K562 (cell line): ENCODE data around the gene ZNF566. TPM values are rescaled to one million over a fixed set of nuclear protein-coding genes. Genes with fewer than 3 reads are reported as not detected.
A peak's percentile ranks its signal among the peaks of the same experiment; 100 is the strongest.

ENCODE experiments used
- ATF7 ChIP-seq: fragments of 450-650 bp; IDR thresholded peaks from 2 replicates; pipeline ENCODE4 v1.7.1; 2014; ENCODE audit warnings: mild to moderate bottlenecking, moderate library complexity
- BRD9 ChIP-seq: fragments of 450-650 bp; IDR thresholded peaks from 2 replicates; pipeline ENCODE4 v1.6.1; 2018; ENCODE audit warnings: low read depth; ENCODE audit not compliant: partially characterized antibody
- CBFA2T3 ChIP-seq: fragments of 450-650 bp; IDR thresholded peaks from 2 replicates; pipeline ENCODE4 v1.6.1; 2017
- CCNT2 ChIP-seq: IDR thresholded peaks from 2 replicates; pipeline ENCODE4 v1.6.1; 2011; ENCODE audit warnings: borderline replicate concordance, low read depth, mild to moderate bottlenecking, moderate library complexity, mixed read lengths, low read length; ENCODE audit not compliant: insufficient read length; ENCODE audit errors: extremely low read depth
- CHD4 ChIP-seq: fragments of 200-600 bp; sonication (generic); IDR thresholded peaks from 3 replicates; pipeline ENCODE4 v1.6.1; 2012; ENCODE audit warnings: low read depth, mild to moderate bottlenecking, mixed read lengths, low read length, inconsistent platforms; ENCODE audit not compliant: insufficient read depth, insufficient replicate concordance, poor library complexity, severe bottlenecking
- EWSR1 ChIP-seq: fragments of 450-650 bp; IDR thresholded peaks from 2 replicates; pipeline ENCODE4 v1.6.1; 2018; ENCODE audit warnings: borderline replicate concordance, mild to moderate bottlenecking, low read depth, moderate library complexity; ENCODE audit not compliant: partially characterized antibody
- KHSRP ChIP-seq: fragments of 450-650 bp; IDR thresholded peaks from 2 replicates; pipeline ENCODE4 v1.6.1; 2017
- NCOA4 ChIP-seq: fragments of 450-650 bp; IDR thresholded peaks from 2 replicates; pipeline ENCODE4 v1.6.1; 2018; ENCODE audit warnings: mild to moderate bottlenecking; ENCODE audit not compliant: partially characterized antibody
- POLR3A ChIP-seq: IDR thresholded peaks from 2 replicates; pipeline ENCODE4 v1.6.1; 2011; ENCODE audit warnings: borderline replicate concordance, mild to moderate bottlenecking, moderate library complexity; ENCODE audit not compliant: insufficient read length, insufficient read depth; ENCODE audit errors: extremely low read depth
- PPARD ChIP-seq: fragments of 250-450 bp; sonication (Bioruptor Pico); IDR thresholded peaks from 2 replicates; pipeline ENCODE4 v1.8.0; 2022; ENCODE audit warnings: inconsistent platforms, mild to moderate bottlenecking, moderate library complexity
- PTTG1 ChIP-seq: fragments of 450-650 bp; IDR thresholded peaks from 2 replicates; pipeline ENCODE4 v1.6.1; 2016; ENCODE audit warnings: low read depth, mild to moderate bottlenecking, missing genetic modification characterization, missing compliant biosample characterization
- RBBP5 ChIP-seq: fragments of 200-600 bp; sonication (generic); IDR thresholded peaks from 2 replicates; pipeline ENCODE4 v1.6.1; 2012; ENCODE audit warnings: borderline replicate concordance, mild to moderate bottlenecking, low read length, control low read depth, inconsistent platforms; ENCODE audit not compliant: insufficient read depth, poor library complexity, severe bottlenecking
- SRSF9 ChIP-seq: fragments of 200-400 bp; formaldehyde crosslinking; IDR thresholded peaks from 2 replicates; pipeline ENCODE4 v1.6.1; 2017; ENCODE audit warnings: low read depth, low read length, borderline replicate concordance
- TBL1XR1 ChIP-seq, 2 experiments: IDR thresholded peaks; 2 replicates each; pipeline ENCODE4 v1.6.1; 2012; ENCODE audit warnings: improper control_type of control experiment in 2 of 2, low read length in 2 of 2, mild to moderate bottlenecking in 1 of 2
- TEAD1 ChIP-seq, 2 experiments: fragments of 450-650 bp in 1 of 2; sonication (generic) in 1 of 2; formaldehyde crosslinking; IDR thresholded peaks; 2 replicates each; pipeline versions ENCODE4 v1.4.0 to v1.8.0; 2020 to 2022; ENCODE audit warnings: mild to moderate bottlenecking in 2 of 2, missing genetic modification reagents in 1 of 2
- WHSC1 ChIP-seq: IDR thresholded peaks from one replicate; pipeline ENCODE4 v1.6.1; 2012; ENCODE audit warnings: low read length, control low read depth, inconsistent platforms
- ZNF146 ChIP-seq: IDR thresholded peaks from one replicate; pipeline ENCODE4 v1.6.1; 2018; ENCODE audit warnings: missing compliant biosample characterization; ENCODE audit not compliant: unreplicated experiment
- ZNF24 ChIP-seq: fragments of 450-650 bp; IDR thresholded peaks from 2 replicates; pipeline ENCODE4 v1.6.1; 2016
- ZNF274 ChIP-seq: IDR thresholded peaks from 2 replicates; pipeline ENCODE4 v1.6.1; 2011; ENCODE audit warnings: low read depth, mild to moderate bottlenecking, low read length, moderate library complexity, borderline replicate concordance
- ZNF717 ChIP-seq: fragments of 250-450 bp; sonication (Bioruptor Pico); IDR thresholded peaks from 2 replicates; pipeline ENCODE4 v1.5.0; 2021
- ZNF778 ChIP-seq: fragments of 450-650 bp; formaldehyde crosslinking; IDR thresholded peaks from 2 replicates; pipeline ENCODE4 v1.4.0; 2020; ENCODE audit warnings: mild to moderate bottlenecking, moderate library complexity
- polyA plus RNA-seq, 8 experiments: library from polyadenylated mRNA; depleted of rRNA in 4 of 8; stranded (reverse) in 5 of 8; unstranded in 3 of 8; fragments of >200 nt; fragmentation: Nextera tagmentation in 2 of 8; fragmentation: Illumina TruSeq in 1 of 8; extraction: Ambion mirVana in 2 of 8; extraction: Trizol in 1 of 8; gene quantifications; 2 replicates each; pipeline versions ENCODE4 v1.2.1 to v1.2.3, GENCODE V29; 2011 to 2014; ENCODE audit warnings: inconsistent platforms in 1 of 8, missing spikeins in 1 of 8
- total RNA-seq, 7 experiments: library from RNA; depleted of rRNA in 6 of 7; stranded (reverse); fragments of >200 nt in 6 of 7; fragmentation: Illumina TruSeq in 2 of 7; extraction: Trizol in 2 of 7; gene quantifications; 2 replicates each; pipeline versions ENCODE4 v1.2.1 to v1.2.3, GENCODE V29; 2011 to 2021; ENCODE audit warnings: low replicate concordance in 1 of 7
- TF ChIP-seq, protein P1 (sequence below): sonication (generic); formaldehyde crosslinking; IDR thresholded peaks from 2 replicates; pipeline ENCODE4 v1.9.0; 2022; ENCODE audit warnings: mild to moderate bottlenecking, missing genetic modification reagents
- TF ChIP-seq, protein P2 (sequence below): fragments of 450-650 bp; IDR thresholded peaks from 2 replicates; pipeline ENCODE4 v1.6.1; 2016; ENCODE audit warnings: low read depth, mild to moderate bottlenecking, moderate library complexity
- TF ChIP-seq, protein P3 (sequence below): fragments of 250-450 bp; sonication (Bioruptor Pico); IDR thresholded peaks from 2 replicates; pipeline ENCODE4 v1.8.0; 2022; ENCODE audit warnings: inconsistent platforms, mild to moderate bottlenecking, moderate library complexity, borderline replicate concordance
- TF ChIP-seq, protein P4 (sequence below): sonication (generic); formaldehyde crosslinking; IDR thresholded peaks from 2 replicates; pipeline ENCODE4 v1.8.0; 2023; ENCODE audit warnings: mild to moderate bottlenecking, missing genetic modification reagents

ZNF566 gene
- total and polyA plus RNA-seq, 9 of the 15 experiments (the other 6 are each of a cell fraction or from before 2014, with no cell fraction given), result 5.5 to 11.4 (median 9.7) TPM

DNA sequence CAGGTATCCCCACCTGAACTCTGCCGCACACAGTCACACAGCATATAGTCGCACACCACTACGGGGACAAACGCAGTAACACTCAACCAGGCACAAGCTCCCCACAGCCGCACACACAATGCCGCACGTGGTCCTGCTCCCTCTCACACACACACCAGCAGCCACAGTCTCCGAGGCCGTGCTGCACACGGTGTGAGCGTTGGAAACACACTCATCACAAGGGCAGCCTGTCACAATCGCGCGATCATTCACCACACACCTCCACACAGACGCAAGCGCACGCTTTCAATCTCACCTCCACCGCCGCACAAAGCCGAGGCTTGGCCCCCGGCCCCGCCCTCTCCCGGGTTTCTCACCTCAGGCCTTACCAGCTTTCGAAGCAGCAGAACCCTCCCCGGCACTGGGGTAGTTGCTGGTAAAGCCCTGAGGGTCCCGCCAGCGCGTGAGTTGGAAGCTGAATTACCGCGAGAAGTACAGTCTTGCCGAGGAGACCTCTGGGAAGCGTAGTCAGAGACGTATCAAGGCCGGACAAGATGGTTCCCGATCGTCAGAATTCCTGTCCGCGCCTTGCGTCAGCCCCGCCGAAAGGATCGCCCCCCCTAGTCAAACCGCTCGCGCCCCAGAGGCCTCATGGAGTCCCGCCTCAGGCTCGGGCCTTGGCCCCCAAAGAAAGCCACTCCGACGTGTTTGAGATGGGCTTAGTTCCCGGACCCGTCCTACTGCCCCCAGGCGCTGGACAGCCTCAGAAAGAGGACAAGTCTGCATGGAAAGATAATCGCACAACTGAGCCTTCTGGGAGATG lies at the start of gene ZNF566 (continued):
- TF ChIP-seq ZNF717 (CRISPR knock-in tag) (no peak), TEAD1 (CRISPR knock-in tag; IDR thresholded peaks at IDR 0.05) (peak in 1 of 2 experiments; percentile 44; a peak in 1 of 4 replicates), ZNF778 (CRISPR knock-in tag) (no peak), POLR3A (no peak), CCNT2 (no peak), ZNF146 (CRISPR knock-in tag) (no peak), CBFA2T3 (no peak), RBBP5 (peak; percentile 85), WHSC1 (no peak), TBL1XR1 (IDR thresholded peaks at IDR 0.05; ENCODE audit: low read length in 2 of 2) (no peak), KHSRP (no peak), EWSR1 (no peak), PPARD (CRISPR knock-in tag) (no peak), BRD9 (no peak), NCOA4 (no peak), ZNF24 (no peak), CHD4 (no peak), ATF7 (peak; percentile 81), PTTG1 (tag) (no peak), ZNF274 (no peak), SRSF9 (no peak)
- TF ChIP-seq, protein P1, sequence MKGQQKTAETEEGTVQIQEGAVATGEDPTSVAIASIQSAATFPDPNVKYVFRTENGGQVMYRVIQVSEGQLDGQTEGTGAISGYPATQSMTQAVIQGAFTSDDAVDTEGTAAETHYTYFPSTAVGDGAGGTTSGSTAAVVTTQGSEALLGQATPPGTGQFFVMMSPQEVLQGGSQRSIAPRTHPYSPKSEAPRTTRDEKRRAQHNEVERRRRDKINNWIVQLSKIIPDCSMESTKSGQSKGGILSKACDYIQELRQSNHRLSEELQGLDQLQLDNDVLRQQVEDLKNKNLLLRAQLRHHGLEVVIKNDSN, result peak; percentile 75
- TF ChIP-seq, protein P2, sequence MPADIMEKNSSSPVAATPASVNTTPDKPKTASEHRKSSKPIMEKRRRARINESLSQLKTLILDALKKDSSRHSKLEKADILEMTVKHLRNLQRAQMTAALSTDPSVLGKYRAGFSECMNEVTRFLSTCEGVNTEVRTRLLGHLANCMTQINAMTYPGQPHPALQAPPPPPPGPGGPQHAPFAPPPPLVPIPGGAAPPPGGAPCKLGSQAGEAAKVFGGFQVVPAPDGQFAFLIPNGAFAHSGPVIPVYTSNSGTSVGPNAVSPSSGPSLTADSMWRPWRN, result no peak
- TF ChIP-seq, protein P3, sequence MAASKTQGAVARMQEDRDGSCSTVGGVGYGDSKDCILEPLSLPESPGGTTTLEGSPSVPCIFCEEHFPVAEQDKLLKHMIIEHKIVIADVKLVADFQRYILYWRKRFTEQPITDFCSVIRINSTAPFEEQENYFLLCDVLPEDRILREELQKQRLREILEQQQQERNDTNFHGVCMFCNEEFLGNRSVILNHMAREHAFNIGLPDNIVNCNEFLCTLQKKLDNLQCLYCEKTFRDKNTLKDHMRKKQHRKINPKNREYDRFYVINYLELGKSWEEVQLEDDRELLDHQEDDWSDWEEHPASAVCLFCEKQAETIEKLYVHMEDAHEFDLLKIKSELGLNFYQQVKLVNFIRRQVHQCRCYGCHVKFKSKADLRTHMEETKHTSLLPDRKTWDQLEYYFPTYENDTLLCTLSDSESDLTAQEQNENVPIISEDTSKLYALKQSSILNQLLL, result no peak
- TF ChIP-seq, protein P4, sequence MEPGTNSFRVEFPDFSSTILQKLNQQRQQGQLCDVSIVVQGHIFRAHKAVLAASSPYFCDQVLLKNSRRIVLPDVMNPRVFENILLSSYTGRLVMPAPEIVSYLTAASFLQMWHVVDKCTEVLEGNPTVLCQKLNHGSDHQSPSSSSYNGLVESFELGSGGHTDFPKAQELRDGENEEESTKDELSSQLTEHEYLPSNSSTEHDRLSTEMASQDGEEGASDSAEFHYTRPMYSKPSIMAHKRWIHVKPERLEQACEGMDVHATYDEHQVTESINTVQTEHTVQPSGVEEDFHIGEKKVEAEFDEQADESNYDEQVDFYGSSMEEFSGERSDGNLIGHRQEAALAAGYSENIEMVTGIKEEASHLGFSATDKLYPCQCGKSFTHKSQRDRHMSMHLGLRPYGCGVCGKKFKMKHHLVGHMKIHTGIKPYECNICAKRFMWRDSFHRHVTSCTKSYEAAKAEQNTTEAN, result peak; percentile 76; the same call in 1 of the 2 replicates
